GM19099 (cell line): Measurements from ENCODE around the gene CNOT6.

ENCODE experiments used
- POLR2A ChIP-seq: IDR thresholded peaks from 3 replicates; pipeline ENCODE4 v1.6.1; 2011; ENCODE audit warnings: low read depth; ENCODE audit not compliant: insufficient read length; ENCODE audit errors: extremely low read depth

CNOT6 gene

GRCh38 chr5:180600554-180601041 lies 106.4 kb downstream of the CNOT6 start:
- TF ChIP-seq POLR2A: no peak

GRCh38 chr5:180601591-180602480 lies 107.7 kb downstream of the CNOT6 start:
- no peak for TF ChIP-seq POLR2A

- TF ChIP-seq POLR2A: no peak
Measured at GRCh38 chr5:180602481-180603075, 108.4 kb downstream of the CNOT6 start.

GRCh38 chr5:180603076-180603594 lies 109.0 kb downstream of the CNOT6 start:
- no peak for TF ChIP-seq POLR2A

- TF ChIP-seq POLR2A: no peak
Measured at GRCh38 chr5:180604271-180604670, 110.1 kb downstream of the CNOT6 start.

- TF ChIP-seq POLR2A: no peak
Measured at GRCh38 chr5:180605554-180606214, 111.5 kb downstream of the CNOT6 start.

GRCh38 chr5:180606215-180606785 lies 112.1 kb downstream of the CNOT6 start:
- TF ChIP-seq POLR2A: no peak

- no peak for TF ChIP-seq POLR2A
Measured at GRCh38 chr5:180607861-180608571, 113.8 kb downstream of the CNOT6 start.

GRCh38 chr5:180608572-180609310 lies 114.6 kb downstream of the CNOT6 start:
- no peak for TF ChIP-seq POLR2A

GRCh38 chr5:180609386-180609785 lies 115.2 kb downstream of the CNOT6 start:
- no peak for TF ChIP-seq POLR2A

GRCh38 chr5:180609817-180610550 lies 115.8 kb downstream of the CNOT6 start:
- TF ChIP-seq POLR2A: no peak

GRCh38 chr5:180611140-180611850 lies 117.1 kb downstream of the CNOT6 start:
- no peak for TF ChIP-seq POLR2A
